ENCODE measurements around the gene CEMIP2. TPM values are rescaled to one million over a fixed set of nuclear protein-coding genes. Genes with fewer than 3 reads are reported as not detected.

The CEMIP2 gene
- total RNA-seq, 1 donor from 2014 or later: 58.1 TPM

DNA sequence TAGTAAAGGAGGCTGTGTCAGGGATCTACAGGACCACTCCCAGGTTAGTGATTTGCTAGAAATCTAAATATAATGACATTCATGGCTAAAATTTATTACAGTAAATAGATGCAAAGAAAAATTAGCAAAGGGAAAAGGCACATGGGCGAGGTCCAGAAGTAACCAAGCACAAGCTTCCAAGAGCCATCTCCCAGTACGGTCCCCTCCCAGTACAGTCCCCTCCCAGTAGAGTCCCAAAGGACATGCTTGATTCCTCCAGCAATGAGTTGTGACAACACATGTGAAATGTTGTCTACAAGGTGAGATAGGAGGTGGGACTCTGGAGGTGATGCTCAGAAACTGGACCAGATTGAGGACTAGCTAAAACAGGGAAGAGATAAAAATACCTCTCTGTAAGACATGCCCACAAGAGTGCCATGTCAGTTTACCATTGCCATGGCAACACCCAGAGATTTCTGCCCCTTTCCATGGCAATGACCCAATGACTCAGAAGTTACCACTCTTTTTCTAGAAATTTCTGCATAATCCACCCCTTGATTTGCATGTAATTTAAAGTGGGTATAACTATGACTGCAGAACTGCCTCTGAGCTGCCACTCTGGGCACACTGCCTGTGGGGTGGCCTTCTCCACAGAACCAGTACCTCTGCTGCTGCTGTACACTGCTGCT is 27.9 kb upstream of the CEMIP2 start:
- Mint-ChIP-seq H3K9me3 (no peaks in the 10 kb centered on the region), H3K27ac (no peak overlapping the region), H3K4me1 (ENCODE audit: unreplicated experiment) (no peaks in the 10 kb centered on the region), H3K27me3 (no peaks in the 10 kb centered on the region), H3K36me3 (no peaks in the 10 kb centered on the region), H3K4me3 (no peak overlapping the region)
- TF ChIP-seq, protein P1, sequence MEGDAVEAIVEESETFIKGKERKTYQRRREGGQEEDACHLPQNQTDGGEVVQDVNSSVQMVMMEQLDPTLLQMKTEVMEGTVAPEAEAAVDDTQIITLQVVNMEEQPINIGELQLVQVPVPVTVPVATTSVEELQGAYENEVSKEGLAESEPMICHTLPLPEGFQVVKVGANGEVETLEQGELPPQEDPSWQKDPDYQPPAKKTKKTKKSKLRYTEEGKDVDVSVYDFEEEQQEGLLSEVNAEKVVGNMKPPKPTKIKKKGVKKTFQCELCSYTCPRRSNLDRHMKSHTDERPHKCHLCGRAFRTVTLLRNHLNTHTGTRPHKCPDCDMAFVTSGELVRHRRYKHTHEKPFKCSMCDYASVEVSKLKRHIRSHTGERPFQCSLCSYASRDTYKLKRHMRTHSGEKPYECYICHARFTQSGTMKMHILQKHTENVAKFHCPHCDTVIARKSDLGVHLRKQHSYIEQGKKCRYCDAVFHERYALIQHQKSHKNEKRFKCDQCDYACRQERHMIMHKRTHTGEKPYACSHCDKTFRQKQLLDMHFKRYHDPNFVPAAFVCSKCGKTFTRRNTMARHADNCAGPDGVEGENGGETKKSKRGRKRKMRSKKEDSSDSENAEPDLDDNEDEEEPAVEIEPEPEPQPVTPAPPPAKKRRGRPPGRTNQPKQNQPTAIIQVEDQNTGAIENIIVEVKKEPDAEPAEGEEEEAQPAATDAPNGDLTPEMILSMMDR (conservative IDR thresholded peaks at IDR 0.05): no peak
- DNase-seq (ENCODE audit: extremely low spot score, unreplicated experiment): no peak

DNA sequence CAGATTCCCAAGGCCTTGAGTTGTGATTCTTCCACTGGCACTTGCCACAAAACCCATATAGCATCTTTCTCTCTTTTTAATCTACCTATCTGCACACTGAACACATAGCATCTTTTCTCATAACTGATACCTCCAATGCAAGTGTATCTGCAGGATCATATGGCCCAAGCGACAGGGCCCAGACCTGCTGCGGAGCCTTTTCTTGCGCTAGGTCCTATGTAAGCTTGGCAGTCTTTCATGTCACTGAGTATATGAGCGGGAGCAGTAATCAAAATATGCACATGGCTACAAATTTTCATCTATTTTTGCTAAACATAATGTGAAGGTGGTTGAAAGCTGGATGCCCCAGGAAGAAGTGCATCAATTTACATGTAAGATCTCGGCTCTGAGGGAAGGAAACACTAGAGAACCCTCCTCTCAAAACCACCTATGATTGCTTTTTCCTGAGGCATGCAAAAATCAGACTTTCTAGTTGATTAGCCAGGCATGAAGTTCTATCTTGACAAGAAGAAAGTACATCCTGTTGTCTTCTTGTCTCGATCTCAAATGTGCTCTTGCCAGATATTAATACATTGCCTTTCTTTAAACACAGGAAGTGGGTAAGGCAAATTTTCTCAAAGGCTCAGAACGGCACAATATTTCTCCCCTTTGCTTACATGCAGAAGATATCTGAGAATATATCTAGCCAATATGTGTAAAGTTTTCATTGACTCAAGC is 26.9 kb upstream of the CEMIP2 start:
- no peak for DNase-seq (ENCODE audit: extremely low spot score, unreplicated experiment)
- H3K4me1 Mint-ChIP-seq (ENCODE audit: unreplicated experiment): no peaks in the 10 kb centered on the region
- H3K9me3 Mint-ChIP-seq: no peaks in the 10 kb centered on the region
- no peak overlapping the region for H3K4me3 Mint-ChIP-seq
- TF ChIP-seq, protein P1 (conservative IDR thresholded peaks at IDR 0.05): no peak
- no peak overlapping the region for H3K27ac Mint-ChIP-seq
- no peaks in the 10 kb centered on the region for H3K27me3 Mint-ChIP-seq
- H3K36me3 Mint-ChIP-seq: no peaks in the 10 kb centered on the region

DNA sequence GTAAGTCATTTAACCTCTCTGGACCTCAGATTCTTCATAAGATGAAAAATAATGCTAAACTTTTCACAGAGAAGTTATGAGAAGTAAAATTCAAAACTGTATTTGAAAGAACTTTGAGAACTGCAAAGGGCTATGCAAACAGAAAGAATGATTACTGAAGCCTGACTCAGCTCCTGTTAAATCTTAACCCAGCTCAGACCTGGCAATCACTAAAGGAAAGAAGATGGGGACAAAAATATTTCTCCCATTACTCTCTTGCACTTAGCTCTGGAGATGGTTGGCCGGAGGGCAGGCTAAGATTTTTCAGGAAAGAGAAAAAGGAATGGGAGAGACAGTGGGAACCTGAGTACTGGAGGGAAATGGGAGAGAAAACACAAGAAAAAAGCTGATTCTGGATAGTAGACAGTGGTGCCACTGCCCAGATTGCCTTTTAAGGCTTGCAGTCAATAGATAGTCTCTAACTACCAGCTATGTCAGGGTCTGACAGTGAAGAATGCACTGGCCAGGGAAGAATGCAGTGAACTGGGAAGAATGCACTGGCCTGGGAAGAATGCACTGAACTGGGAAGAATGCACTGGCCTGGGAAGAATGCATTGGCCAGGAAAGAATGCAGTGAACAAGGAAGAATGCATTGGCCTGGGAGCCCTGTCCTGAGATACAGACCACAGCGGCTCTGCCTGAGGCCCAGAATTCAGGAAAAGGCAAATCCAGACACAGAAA is 25.2 kb upstream of the CEMIP2 start:
- no peak for DNase-seq (ENCODE audit: extremely low spot score, unreplicated experiment)
- H3K27me3 Mint-ChIP-seq: no peaks in the 10 kb centered on the region
- H3K27ac Mint-ChIP-seq: peak overlapping the region; percentile 46
- H3K4me1 Mint-ChIP-seq (ENCODE audit: unreplicated experiment): no peaks in the 10 kb centered on the region
- no peak overlapping the region for H3K4me3 Mint-ChIP-seq
- no peaks in the 10 kb centered on the region for H3K36me3 Mint-ChIP-seq
- H3K9me3 Mint-ChIP-seq: no peaks in the 10 kb centered on the region
- TF ChIP-seq, protein P1 (conservative IDR thresholded peaks at IDR 0.05): no peak

- Mint-ChIP-seq H3K9me3 (no peaks in the 10 kb centered on the region), H3K27ac (no peak overlapping the region)
- no peak for DNase-seq (ENCODE audit: extremely low spot score, unreplicated experiment)
These were observed 23.6 kb upstream of the CEMIP2 start for GRCh38 chr9:71791875-71792274.

GRCh38 chr9:71790296-71790695 is 22.0 kb upstream of the CEMIP2 start:
- TF ChIP-seq, protein P1 (conservative IDR thresholded peaks at IDR 0.05): no peak
- H3K4me3 Mint-ChIP-seq: no peak overlapping the region
- no peaks in the 10 kb centered on the region for H3K4me1 Mint-ChIP-seq (ENCODE audit: unreplicated experiment)

More at GRCh38 chr9:71791875-71792274, 23.6 kb upstream of the CEMIP2 start:
- Mint-ChIP-seq H3K4me3 (no peak overlapping the region), H3K36me3 (no peaks in the 10 kb centered on the region), H3K4me1 (ENCODE audit: unreplicated experiment) (no peaks in the 10 kb centered on the region), H3K27me3 (no peaks in the 10 kb centered on the region)
- TF ChIP-seq, protein P1 (conservative IDR thresholded peaks at IDR 0.05): no peak

More at GRCh38 chr9:71790296-71790695, 22.0 kb upstream of the CEMIP2 start:
- no peaks in the 10 kb centered on the region for H3K36me3 Mint-ChIP-seq
- H3K9me3 Mint-ChIP-seq: no peaks in the 10 kb centered on the region
- DNase-seq (ENCODE audit: extremely low spot score, unreplicated experiment): no peak
- H3K27ac Mint-ChIP-seq: no peak overlapping the region
- no peaks in the 10 kb centered on the region for H3K27me3 Mint-ChIP-seq

Measured in type B pancreatic cell (in vitro differentiated cells).